Right lung (tissue), 5 donors: ENCODE data around the gene MUC2. TPM values are rescaled to one million over a fixed set of nuclear protein-coding genes. Genes with fewer than 3 reads are reported as not detected.

Experiments
- DNase-seq, 2 donors: peaks; one replicate each; pipeline ENCODE4 v3.0.0-alpha.2; 2013
- polyA plus RNA-seq, 5 donors: library from polyadenylated mRNA; unstranded; fragments of 120-200 nt; gene quantifications; one replicate each; pipeline versions ENCODE4 v1.2.1 to v1.2.3, GENCODE V29; 2013; ENCODE audit warnings: inconsistent platforms in 1 of 5, low replicate concordance in 1 of 5; ENCODE audit not compliant: insufficient read length in 5 of 5, insufficient read depth in 1 of 5

Gene MUC2
- polyA plus RNA-seq, 5 donors = 0.01 to 0.26 (median 0.04) TPM

GRCh38 chr11:1071571-1072115 is 3.0 kb upstream of the MUC2 start:
- no peak for DNase-seq

GRCh38 chr11:1072116-1072820 is 2.4 kb upstream of the MUC2 start:
- no peak for DNase-seq

- DNase-seq = no peak
These were observed 1.8 kb upstream of the MUC2 start for GRCh38 chr11:1072821-1073231.

DNA sequence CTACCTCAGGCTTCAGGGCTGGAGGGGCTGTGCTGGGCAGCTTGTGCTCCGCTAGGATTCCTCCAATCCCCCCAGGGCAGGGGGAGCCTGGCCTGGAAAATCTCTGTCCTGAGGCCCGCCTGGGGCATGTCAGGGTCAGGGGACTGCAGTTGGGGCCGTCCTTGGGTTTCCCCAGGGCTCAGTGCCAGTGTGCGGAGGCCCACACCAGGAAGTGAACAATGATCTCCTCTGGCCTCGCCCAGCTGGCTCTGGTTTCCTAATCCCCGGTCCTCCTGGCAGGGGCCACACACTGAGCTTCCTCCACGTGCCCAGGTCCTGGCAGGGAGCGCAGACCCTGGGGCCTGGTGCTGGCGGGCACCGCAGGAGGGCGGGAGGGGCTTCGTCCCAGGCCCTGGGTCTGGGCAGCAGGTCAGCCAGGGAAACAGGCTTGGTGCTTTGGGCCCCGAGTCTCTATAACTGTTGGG is 1.4 kb upstream of the MUC2 start:
- DNase-seq = peak; percentile 55 to 73

GRCh38 chr11:1073851-1074243 is 827 bp upstream of the MUC2 start:
- DNase-seq = no peak

GRCh38 chr11:1075341-1075911 is 752 bp downstream of the MUC2 start:
- DNase-seq = no peak

- no peak for DNase-seq
These were observed 1.5 kb downstream of the MUC2 start for GRCh38 chr11:1076061-1076665.

DNA sequence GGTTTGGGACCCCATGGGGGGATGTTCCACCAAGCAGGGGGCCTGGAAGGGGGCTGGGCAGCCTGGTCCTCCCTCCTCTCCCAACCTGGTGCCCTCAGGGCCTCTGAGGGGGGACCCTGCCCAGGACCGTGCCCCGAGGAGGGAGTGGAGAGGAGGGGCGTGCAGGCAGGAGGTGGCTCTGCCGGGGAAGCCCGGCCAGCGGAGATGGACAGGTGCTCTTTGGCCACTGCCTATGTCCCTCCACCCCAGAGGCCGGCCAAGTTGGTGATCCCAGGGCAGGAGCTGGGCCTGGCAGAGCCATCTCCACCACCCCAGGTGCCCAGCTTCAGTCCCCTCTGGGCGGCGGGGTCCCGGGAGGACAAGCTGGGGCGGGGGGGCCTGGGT is 2.4 kb downstream of the MUC2 start:
- no peak for DNase-seq

- no peak for DNase-seq
These were observed 2.9 kb downstream of the MUC2 start for GRCh38 chr11:1077417-1078119.

- no peak for DNase-seq
These were observed 3.5 kb downstream of the MUC2 start for GRCh38 chr11:1078191-1078601.

- no peak for DNase-seq
These were observed 7.1 kb downstream of the MUC2 start for GRCh38 chr11:1081601-1082311.

GRCh38 chr11:1082346-1082727 is 7.7 kb downstream of the MUC2 start:
- no peak for DNase-seq

- no peak for DNase-seq
These were observed 8.3 kb downstream of the MUC2 start for GRCh38 chr11:1082728-1083620.

DNA sequence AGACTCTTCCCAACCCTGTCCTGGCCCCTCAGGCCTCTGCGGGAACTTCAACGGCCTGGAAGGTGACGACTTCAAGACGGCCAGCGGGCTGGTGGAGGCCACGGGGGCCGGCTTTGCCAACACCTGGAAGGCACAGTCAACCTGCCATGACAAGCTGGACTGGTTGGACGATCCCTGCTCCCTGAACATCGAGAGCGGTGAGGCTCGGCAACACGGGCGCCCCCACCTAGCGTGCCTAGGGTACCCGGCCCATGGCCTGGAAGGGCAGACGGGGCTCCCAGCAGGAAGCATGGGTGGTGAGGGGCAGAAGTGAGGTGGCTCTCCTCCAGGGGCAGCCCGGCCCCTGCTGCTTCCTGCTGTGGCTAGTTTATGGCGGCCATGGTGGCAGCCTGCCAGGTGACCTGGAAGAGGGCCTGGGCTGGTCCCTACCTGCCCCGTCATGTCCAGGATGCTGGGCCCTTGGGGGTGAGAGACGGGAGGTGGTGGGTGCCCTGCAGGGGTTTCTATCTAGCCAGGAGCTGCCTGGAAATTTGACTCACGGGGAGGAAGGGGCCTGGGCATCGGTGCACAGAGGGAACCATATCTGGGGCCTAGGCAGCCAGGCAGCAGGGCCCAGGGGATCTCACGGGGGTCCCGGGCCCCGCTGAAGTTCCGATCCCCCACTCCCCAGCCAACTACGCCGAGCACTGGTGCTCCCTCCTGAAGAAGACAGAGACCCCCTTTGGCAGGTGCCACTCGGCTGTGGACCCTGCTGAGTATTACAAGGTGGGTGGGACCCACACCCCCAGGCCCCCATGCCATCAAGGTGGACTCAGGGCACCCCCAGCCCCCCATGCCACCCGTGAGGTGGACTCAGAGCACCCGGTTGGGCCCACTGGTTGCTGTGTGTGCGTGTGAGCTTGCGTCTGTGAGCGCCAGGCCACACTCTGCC is 9.2 kb downstream of the MUC2 start:
- DNase-seq = no peak

GRCh38 chr11:1084561-1085439 is 10.1 kb downstream of the MUC2 start:
- no peak for DNase-seq

DNA sequence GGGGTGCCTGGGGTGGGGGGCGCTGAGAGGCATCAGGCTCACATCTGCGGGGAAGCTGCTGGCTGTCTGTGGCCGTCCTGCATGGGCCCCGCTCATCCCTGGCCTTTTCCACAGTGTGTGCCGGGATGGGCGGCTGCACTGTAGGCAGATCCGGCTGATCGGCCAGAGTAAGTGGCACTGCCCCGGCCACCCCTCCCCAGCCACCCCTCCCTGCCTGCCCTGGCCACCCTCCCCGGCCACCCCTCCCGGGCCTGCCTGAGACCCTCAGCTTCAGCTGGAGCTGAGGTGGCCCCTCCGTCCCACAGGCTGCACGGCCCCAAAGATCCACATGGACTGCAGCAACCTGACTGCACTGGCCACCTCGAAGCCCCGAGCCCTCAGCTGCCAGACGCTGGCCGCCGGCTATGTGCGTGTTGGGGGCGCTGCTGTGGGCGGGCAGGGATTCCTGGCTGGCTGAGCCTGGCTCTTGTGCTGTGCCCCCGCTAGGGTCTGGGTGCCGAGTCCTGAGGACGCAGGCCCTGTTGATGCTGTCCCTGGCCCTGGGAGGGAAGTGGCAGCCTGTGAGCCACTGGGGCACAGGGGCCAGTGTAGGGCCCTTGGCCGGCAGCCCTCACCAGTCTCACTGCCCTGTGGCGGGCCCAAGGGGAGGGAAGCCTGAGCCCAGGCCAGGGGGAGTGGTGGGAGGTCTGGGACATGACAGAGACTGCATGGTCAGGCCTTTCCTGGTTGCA is 10.9 kb downstream of the MUC2 start:
- DNase-seq = no peak
